Erythroblast (primary cell): ENCODE results near the gene MED31.

Experiments used
- GATA1 ChIP-seq: IDR thresholded peaks from 2 replicates; pipeline ENCODE4 v1.6.1; 2011; ENCODE audit warnings: low read depth, mild to moderate bottlenecking, control low read depth, low read length, moderate library complexity
- POLR2A ChIP-seq: IDR thresholded peaks from 2 replicates; pipeline ENCODE4 v1.6.1; 2011; ENCODE audit warnings: mild to moderate bottlenecking, low read length

DNA sequence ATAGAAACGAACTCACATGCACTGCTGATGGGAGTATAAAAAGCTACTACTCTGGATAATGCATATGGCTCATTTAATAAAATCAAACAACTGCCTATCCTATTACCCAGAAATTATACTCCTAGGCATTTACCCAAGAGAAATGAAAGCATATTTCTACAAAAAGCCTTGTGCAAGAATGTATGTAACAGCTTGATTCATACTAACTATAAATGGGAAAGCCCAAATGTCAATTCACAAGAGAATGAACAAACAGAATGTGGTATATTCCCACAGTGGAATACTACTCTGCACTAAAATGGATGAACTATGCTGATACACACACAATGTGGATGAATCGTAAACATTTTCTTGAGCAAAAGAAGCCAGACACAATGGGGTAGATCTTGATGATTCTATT, 49.3 kb downstream of the MED31 start:
- TF ChIP-seq POLR2A (no peak), GATA1 (no peak)
